Right lobe of liver (tissue), 6 donors: Measurements from ENCODE around the gene ASH1L. TPM values are rescaled to one million over a fixed set of nuclear protein-coding genes. Genes with fewer than 3 reads are reported as not detected.

Experiments
- ATAC-seq, 4 donors: fragments of 200-7000 bp; cut with Tn5 transposase; one replicate each; pipeline ENCODE4 v1.9.1; 2020; ENCODE audit warnings: mild to moderate bottlenecking in 4 of 4, moderate library complexity in 4 of 4
- DNase-seq, 3 donors: peaks; one replicate each; pipeline ENCODE4 v3.0.0-alpha.2; 2020
- H3K27ac ChIP-seq, 3 donors: fragments of 200-600 bp; one replicate each; pipeline ENCODE4 v1.8.0; 2022
- H3K27me3 ChIP-seq, 2 donors: fragments of 200-600 bp; one replicate each; pipeline ENCODE4 v1.8.0; 2022
- H3K36me3 ChIP-seq, 4 donors: fragments of 200-600 bp; sonication (generic) in 1 of 4; one replicate each; pipeline versions ENCODE4 v1.5.1 to v1.8.0; 2017 to 2022; ENCODE audit warnings: control low read depth in 1 of 4
- H3K4me1 ChIP-seq, 4 donors: fragments of 200-600 bp; sonication (generic) in 1 of 4; one replicate each; pipeline versions ENCODE4 v1.5.1 to v1.8.0; 2017 to 2022; ENCODE audit warnings: control low read depth in 1 of 4
- H3K4me3 ChIP-seq, 3 donors: fragments of 200-600 bp; one replicate each; pipeline ENCODE4 v1.8.0; 2022
- H3K9me3 ChIP-seq, 4 donors: fragments of 200-600 bp; sonication (generic) in 1 of 4; one replicate each; pipeline versions ENCODE4 v1.5.1 to v1.8.0; 2017 to 2022; ENCODE audit warnings: control low read depth in 1 of 4
- CTCF ChIP-seq, 4 donors: fragments of 200-600 bp in 3 of 4; fragments of 450-650 bp in 1 of 4; IDR thresholded peaks; one replicate each; pipeline versions ENCODE4 v1.5.1 to v1.8.0; 2016 to 2022; ENCODE audit warnings: antibody characterized with exemption in 4 of 4, mild to moderate bottlenecking in 2 of 4
- POLR2A ChIP-seq: fragments of 450-650 bp; IDR thresholded peaks from one replicate; pipeline ENCODE4 v1.6.1; 2017; ENCODE audit warnings: antibody characterized with exemption, mild to moderate bottlenecking
- WGBS: methylation state at CpG from one replicate; pipeline ENCODE4 v1.1.6; 2018; ENCODE audit warnings: low coverage, low lambda C conversion rate; ENCODE audit not compliant: insufficient coverage; ENCODE audit errors: missing lambda C conversion rate; 5-methylcytosine and 5-hydroxymethylcytosine counted together
- intact Hi-C, 2 donors: fragments of 100-400 bp; cut with DNase I; formaldehyde crosslinking; loops; one replicate each; pipeline versions ENCODE4 v1.11.2 to v1.14.1; 2022
- total RNA-seq, 6 experiments: library from RNA; depleted of rRNA in 2 of 6; stranded (reverse); fragments of >200 nt in 2 of 6; fragmentation: NEBNext Ultra II Directional in 3 of 6; extraction: Animal tissue kit (Norgen Biotek cat#: 25700) in 3 of 6; gene quantifications; one replicate each; pipeline versions ENCODE4 v1.1.0 to v1.2.4, GENCODE V29; 2016 to 2023
- donor health status: DM: no; HTN: yes; CAD: no.
- donor health status: DM: no; HTN: no; CAD: no.
- donor health status: DM: no; HTN: no; CAD: no.
- donor health status: DM: no; HTN: yes; CAD: no.
- donor health status: DM: no; HTN: yes; CAD: no.

The ASH1L gene
- total RNA-seq, 6 experiments from 2014 or later: 13.9 to 24.3 (median 17.6) TPM

GRCh38 chr1:155301342-155301841, 261.2 kb downstream of the ASH1L start, which contains the start of gene PKLR:
Gene PKLR (minus strand): TSS chr1:155301438. CDS start chr1:155301395, 43 bp downstream.
- 38% methylated on average over 4 of the region's 5 CpGs for WGBS
- TF ChIP-seq POLR2A (no peak), CTCF (IDR thresholded peaks at IDR 0.05) (no peak)
- peak within 1 kb of the TSS; percentile 44 to 89 (median 79) for H3K27ac ChIP-seq
- DNase-seq: no peak
- H3K36me3 ChIP-seq: no peaks in the 10 kb centered on the region
- ATAC-seq: no peak
- no peaks in the 10 kb centered on the region for H3K9me3 ChIP-seq
- H3K4me1 ChIP-seq: peaks cover 0 to 21% (median 5%) of the 10 kb centered on the region in 4 donors
- H3K27me3 ChIP-seq: no peaks in the 10 kb centered on the region
- intact Hi-C loops: no loop called here
- peak within 1 kb of the TSS in 2 of 3 donors; percentile 37 to 42 for H3K4me3 ChIP-seq

GRCh38 chr1:155300553-155301329, 261.9 kb downstream of the ASH1L start:
- peaks cover 0 to 21% (median 5%) of the 10 kb centered on the region in 4 donors for H3K4me1 ChIP-seq
- no peaks in the 10 kb centered on the region for H3K27me3 ChIP-seq
- DNase-seq: peak; percentile 81 to 93 (median 91)
- H3K27ac ChIP-seq: peak overlapping the region; percentile 44 to 89 (median 79)
- TF ChIP-seq POLR2A (peak; percentile 80), CTCF (IDR thresholded peaks at IDR 0.05) (no peak)
- no peaks in the 10 kb centered on the region for H3K36me3 ChIP-seq
- WGBS: 22% methylated on average over 6 of the region's 9 CpGs
- ATAC-seq: peak; percentile 89 to 95 (median 94)
- H3K9me3 ChIP-seq: no peaks in the 10 kb centered on the region
- peak overlapping the region in 2 of 3 donors; percentile 37 to 42 for H3K4me3 ChIP-seq
- intact Hi-C loops: no loop called here

- WGBS: 52% methylated on average over 4 of the region's 8 CpGs
- Histone ChIP-seq H3K4me3 (peak overlapping the region in 2 of 3 donors; percentile 37 to 42), H3K27ac (peak overlapping the region in 2 of 3 donors; percentile 79 to 89), H3K27me3 (no peaks in the 10 kb centered on the region), H3K36me3 (peaks cover 0 to 2% (median 0%) of the 10 kb centered on the region in 4 donors), H3K4me1 (peaks cover 0 to 18% (median 5%) of the 10 kb centered on the region in 4 donors), H3K9me3 (no peaks in the 10 kb centered on the region)
- intact Hi-C loops: no loop called here
- no peak for TF ChIP-seq POLR2A
- no peak for TF ChIP-seq CTCF (IDR thresholded peaks at IDR 0.05)
- ATAC-seq (peak; percentile 20 to 33 (median 28)), DNase-seq (no peak)
Observed at GRCh38 chr1:155300024-155300423, 262.6 kb downstream of the ASH1L start.

GRCh38 chr1:155297384-155297783, 265.2 kb downstream of the ASH1L start:
- H3K4me3 ChIP-seq: no peak overlapping the region
- ATAC-seq: no peak
- no peaks in the 10 kb centered on the region for H3K27me3 ChIP-seq
- intact Hi-C loops: no loop called here
- H3K36me3 ChIP-seq: peaks cover 0 to 2% (median 0%) of the 10 kb centered on the region in 4 donors
- no peak overlapping the region for H3K27ac ChIP-seq
- TF ChIP-seq CTCF (IDR thresholded peaks at IDR 0.05) (no peak), POLR2A (no peak)
- H3K9me3 ChIP-seq: no peaks in the 10 kb centered on the region
- WGBS: 84% methylated on average over 6 of the region's 7 CpGs
- no peak for DNase-seq
- peaks cover 0 to 14% (median 5%) of the 10 kb centered on the region in 4 donors for H3K4me1 ChIP-seq
